HCT116 (cell line): ENCODE results near the gene CD59. TPM values are rescaled to one million over a fixed set of nuclear protein-coding genes. Genes with fewer than 3 reads are reported as not detected.
A peak's percentile ranks its signal among the peaks of the same experiment; 100 is the strongest.

Experiments used
- ATAC-seq: fragments of 200-7000 bp; cut with Tn5 transposase; 2 replicates; pipeline ENCODE4 v1.9.1; 2020; ENCODE audit warnings: mild to moderate bottlenecking, moderate library complexity
- BruUV-seq: library from RNA; stranded (reverse); fragments of 400-500 nt; replicated peaks from 2 replicates; lab custom pipeline; 2021; lab: Mats Ljungman, UMichigan
- CTCF ChIA-PET: fragments of 300-600 bp; sonication (Branson Sonifier 250); formaldehyde crosslinking; loops from one replicate; lab custom pipeline; 2021; ENCODE audit warnings: antibody characterized with exemption; lab: Charles Lee
- POLR2A ChIA-PET: fragments of 300-600, 350-600 bp; sonication (Branson Sonifier 250); formaldehyde crosslinking; loops from one replicate; lab custom pipeline; 2021; ENCODE audit warnings: antibody characterized with exemption; lab: Charles Lee
- RAD21 ChIA-PET, 2 experiments: fragments of 300-600 bp; sonication (Branson Sonifier 250); formaldehyde crosslinking; loops; one replicate each; lab custom pipeline; 2023; ENCODE audit warnings: low total read pairs in 2 of 2; ENCODE audit not compliant: uncharacterized antibody in 2 of 2, unreplicated experiment in 2 of 2, low non-redundant PET in 1 of 2; lab: Charles Lee
- DNase-seq: peaks from one replicate; pipeline ENCODE4 v3.0.0-alpha.2; 2010; ENCODE audit warnings: low read depth, low spot score
- H2AFZ ChIP-seq: fragments of 200-600 bp; shearing (Covaris generic), sonication (generic); 2 replicates; pipeline ENCODE4 v1.6.1; 2017; ENCODE audit warnings: low read depth, mixed run types, mixed read lengths, antibody characterized with exemption, low read length; ENCODE audit not compliant: poor library complexity, severe bottlenecking
- H3K27ac ChIP-seq: 2 replicates; pipeline ENCODE4 v1.5.1; 2012; ENCODE audit warnings: low read depth, low read length
- H3K27me3 ChIP-seq: fragments of 200-600 bp; sonication (generic); 2 replicates; pipeline ENCODE4 v1.6.1; 2016; ENCODE audit warnings: mixed run types, low read length, mixed read lengths; ENCODE audit not compliant: insufficient read depth
- H3K36me3 ChIP-seq, 2 experiments: fragments of 200-500 bp in 1 of 2; fragments of 200-600 bp in 1 of 2; sonication (Bioruptor generic) in 1 of 2; sonication (generic) in 1 of 2; 2 replicates each; pipeline versions ENCODE4 v1.5.1 to v1.6.1; 2014 to 2016; ENCODE audit warnings: low read length in 2 of 2, inconsistent platforms in 1 of 2, mixed read lengths in 1 of 2, mixed run types in 1 of 2; ENCODE audit not compliant: insufficient read depth in 2 of 2, control insufficient read depth in 1 of 2
- H3K4me1 ChIP-seq, 2 experiments: fragments of 200-600 bp in 1 of 2; sonication (generic) in 1 of 2; 2 replicates each; pipeline versions ENCODE4 v1.5.1 to v1.6.1; 2012 to 2017; ENCODE audit warnings: low read length in 2 of 2, inconsistent platforms in 1 of 2, mild to moderate bottlenecking in 1 of 2, mixed read lengths in 1 of 2, mixed run types in 1 of 2, moderate library complexity in 1 of 2; ENCODE audit not compliant: insufficient read depth in 2 of 2, control insufficient read depth in 1 of 2
- H3K4me2 ChIP-seq: fragments of 200-600 bp; sonication (generic); 2 replicates; pipeline ENCODE4 v1.6.1; 2017; ENCODE audit warnings: mixed run types, low read length, mixed read lengths
- H3K4me3 ChIP-seq, 2 experiments: fragments of 200-600 bp in 1 of 2; sonication (generic) in 1 of 2; replicated peaks in 1 of 2; 2 replicates each; pipeline ENCODE4 v1.5.1; 2011 to 2016; ENCODE audit warnings: low read length in 2 of 2, control low read depth in 1 of 2, low read depth in 1 of 2, mild to moderate bottlenecking in 1 of 2, mixed read lengths in 1 of 2, mixed run types in 1 of 2
- H3K79me2 ChIP-seq: fragments of 200-600 bp; sonication (generic); 2 replicates; pipeline ENCODE4 v1.6.1; 2017; ENCODE audit warnings: mild to moderate bottlenecking, mixed run types, low read length, moderate library complexity, mixed read lengths; ENCODE audit not compliant: insufficient read depth
- H3K9ac ChIP-seq: fragments of 200-600 bp; sonication (generic); 2 replicates; pipeline ENCODE4 v1.6.1; 2016; ENCODE audit warnings: low read length, mixed read lengths
- H3K9me2 ChIP-seq: fragments of 200-600 bp; sonication (generic), shearing (Covaris generic); 2 replicates; pipeline ENCODE4 v1.6.1; 2017; ENCODE audit warnings: mixed run types, mild to moderate bottlenecking, moderate library complexity; ENCODE audit not compliant: insufficient read depth
- H3K9me3 ChIP-seq, 2 experiments: fragments of 200-500 bp in 1 of 2; fragments of 200-600 bp in 1 of 2; sonication (Bioruptor generic) in 1 of 2; sonication (generic) in 1 of 2; 2 replicates each; pipeline ENCODE4 v1.6.1; 2014 to 2017; ENCODE audit warnings: low read length in 2 of 2, mixed read lengths in 2 of 2, inconsistent platforms in 1 of 2, low read depth in 1 of 2, mild to moderate bottlenecking in 1 of 2, mixed run types in 1 of 2, moderate library complexity in 1 of 2; ENCODE audit not compliant: control insufficient read depth in 1 of 2, insufficient read depth in 1 of 2
- H4K20me1 ChIP-seq: fragments of 200-600 bp; sonication (generic), shearing (Covaris generic); 2 replicates; pipeline ENCODE4 v1.6.1; 2017; ENCODE audit warnings: mixed run types, mild to moderate bottlenecking, moderate library complexity; ENCODE audit not compliant: insufficient read depth
- CBX3 ChIP-seq: IDR thresholded peaks from 2 replicates; pipeline ENCODE4 v1.6.1; 2012; ENCODE audit warnings: low read depth
- CEBPB ChIP-seq: IDR thresholded peaks from 2 replicates; pipeline ENCODE4 v1.6.1; 2012; ENCODE audit warnings: low read depth
- EGR1 ChIP-seq: IDR thresholded peaks from 2 replicates; pipeline ENCODE4 v1.6.1; 2012; ENCODE audit warnings: low read depth
- EZH2 ChIP-seq: fragments of 200-600 bp; sonication (generic); IDR thresholded peaks from 2 replicates; pipeline ENCODE4 v1.6.1; 2017; ENCODE audit warnings: antibody characterized with exemption, mixed run types
- FOSL1 ChIP-seq: IDR thresholded peaks from 2 replicates; pipeline ENCODE4 v1.6.1; 2012; ENCODE audit warnings: low read depth
- JUND ChIP-seq: IDR thresholded peaks from 2 replicates; pipeline ENCODE4 v1.6.1; 2012
- POLR2A ChIP-seq: IDR thresholded peaks from 2 replicates; pipeline ENCODE4 v1.7.0; 2011; ENCODE audit warnings: borderline replicate concordance; ENCODE audit not compliant: insufficient read depth, insufficient read length; ENCODE audit errors: extremely low read depth
- POLR2AphosphoS5 ChIP-seq: IDR thresholded peaks from 2 replicates; pipeline ENCODE4 v1.6.1; 2011; ENCODE audit warnings: mild to moderate bottlenecking, low read depth, low read length, moderate library complexity
- RAD21 ChIP-seq: IDR thresholded peaks from 2 replicates; pipeline ENCODE4 v1.6.1; 2012; ENCODE audit warnings: low read depth, mild to moderate bottlenecking
- SIN3A ChIP-seq: IDR thresholded peaks from 2 replicates; pipeline ENCODE4 v1.6.1; 2012; ENCODE audit warnings: low read depth
- SP1 ChIP-seq: IDR thresholded peaks from 2 replicates; pipeline ENCODE4 v1.6.1; 2012; ENCODE audit warnings: low read depth
- SRF ChIP-seq: IDR thresholded peaks from 2 replicates; pipeline ENCODE4 v1.6.1; 2012; ENCODE audit warnings: low read depth
- TCF7L2 ChIP-seq: IDR thresholded peaks from 2 replicates; pipeline ENCODE4 v1.7.0; 2011; ENCODE audit warnings: borderline replicate concordance, inconsistent platforms; ENCODE audit not compliant: insufficient read depth, insufficient read length; ENCODE audit errors: extremely low read depth
- YY1 ChIP-seq: IDR thresholded peaks from 2 replicates; pipeline ENCODE4 v1.6.1; 2011; ENCODE audit warnings: low read length, low read depth, moderate library complexity, mild to moderate bottlenecking; ENCODE audit not compliant: insufficient replicate concordance; ENCODE audit errors: extremely low read depth
- ZBTB33 ChIP-seq: IDR thresholded peaks from 2 replicates; pipeline ENCODE4 v1.6.1; 2011; ENCODE audit warnings: mild to moderate bottlenecking, low read length, moderate library complexity; ENCODE audit not compliant: insufficient replicate concordance; ENCODE audit errors: extremely low read depth
- ZNF274 ChIP-seq: fragments of 200-500 bp; sonication (Bioruptor generic); IDR thresholded peaks from 2 replicates; pipeline ENCODE4 v1.6.1; 2014; ENCODE audit warnings: mild to moderate bottlenecking, low read depth, low read length, inconsistent platforms
- intact Hi-C: fragments of 100-400 bp; cut with micrococcal nuclease; formaldehyde crosslinking; loops from 2 replicates; pipeline ENCODE4 v1.10.0; 2022
- total RNA-seq: library from RNA; stranded (reverse); gene quantifications from one replicate; pipeline ENCODE4 v1.2.1, GENCODE V29; 2021; ENCODE audit not compliant: unreplicated experiment
- TF ChIP-seq, protein P1 (sequence below): IDR thresholded peaks from 2 replicates; pipeline ENCODE4 v1.6.1; 2012; ENCODE audit warnings: low read depth
- TF ChIP-seq, protein P2 (sequence below): IDR thresholded peaks from 2 replicates; pipeline ENCODE4 v1.6.1; 2012

Gene CD59
- total RNA-seq, 1 experiment from 2014 or later: 122 TPM

DNA sequence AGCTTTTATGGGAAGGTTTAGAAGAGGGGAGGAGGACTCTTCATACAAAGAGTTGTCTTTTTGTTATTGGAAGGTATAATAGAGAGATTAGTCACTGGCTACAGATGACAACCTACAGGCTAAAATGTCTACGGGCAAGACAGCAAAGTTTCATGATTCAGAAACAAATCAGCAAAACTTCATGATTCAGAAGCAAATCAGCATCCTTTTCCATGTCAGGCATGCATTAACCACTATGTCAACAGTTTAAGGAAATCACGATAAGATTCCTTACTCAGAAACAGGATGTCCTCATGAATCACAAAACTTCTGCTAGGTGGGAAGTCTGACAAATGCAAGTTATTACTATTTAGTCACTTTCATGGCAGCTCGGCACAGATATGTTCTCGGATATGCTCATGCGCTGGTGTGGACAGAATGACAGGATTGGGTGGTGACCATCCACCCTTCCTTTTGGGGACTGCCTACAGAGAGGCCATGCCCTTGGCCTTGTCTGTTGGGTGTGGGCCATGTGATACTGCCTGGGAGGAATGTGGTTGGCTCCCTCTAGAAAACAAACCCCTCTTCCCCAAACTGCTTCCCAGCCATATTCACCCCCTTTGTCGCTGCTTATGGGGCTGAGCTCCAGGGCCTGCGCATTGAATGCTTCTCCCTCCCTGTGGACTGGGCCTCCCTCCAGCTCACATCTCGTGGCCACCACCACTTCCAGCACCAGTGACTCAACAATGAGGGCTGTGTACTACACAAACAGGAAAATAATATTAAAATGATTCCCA is 45.7 kb downstream of the CD59 start:
- no peak for TF ChIP-seq EZH2
- TF ChIP-seq POLR2AphosphoS5: peak; percentile 61
- TF ChIP-seq YY1: peak; percentile 6
- peak; percentile 91 for TF ChIP-seq SIN3A
- peak; percentile 94 for TF ChIP-seq FOSL1
- TF ChIP-seq, protein P1, sequence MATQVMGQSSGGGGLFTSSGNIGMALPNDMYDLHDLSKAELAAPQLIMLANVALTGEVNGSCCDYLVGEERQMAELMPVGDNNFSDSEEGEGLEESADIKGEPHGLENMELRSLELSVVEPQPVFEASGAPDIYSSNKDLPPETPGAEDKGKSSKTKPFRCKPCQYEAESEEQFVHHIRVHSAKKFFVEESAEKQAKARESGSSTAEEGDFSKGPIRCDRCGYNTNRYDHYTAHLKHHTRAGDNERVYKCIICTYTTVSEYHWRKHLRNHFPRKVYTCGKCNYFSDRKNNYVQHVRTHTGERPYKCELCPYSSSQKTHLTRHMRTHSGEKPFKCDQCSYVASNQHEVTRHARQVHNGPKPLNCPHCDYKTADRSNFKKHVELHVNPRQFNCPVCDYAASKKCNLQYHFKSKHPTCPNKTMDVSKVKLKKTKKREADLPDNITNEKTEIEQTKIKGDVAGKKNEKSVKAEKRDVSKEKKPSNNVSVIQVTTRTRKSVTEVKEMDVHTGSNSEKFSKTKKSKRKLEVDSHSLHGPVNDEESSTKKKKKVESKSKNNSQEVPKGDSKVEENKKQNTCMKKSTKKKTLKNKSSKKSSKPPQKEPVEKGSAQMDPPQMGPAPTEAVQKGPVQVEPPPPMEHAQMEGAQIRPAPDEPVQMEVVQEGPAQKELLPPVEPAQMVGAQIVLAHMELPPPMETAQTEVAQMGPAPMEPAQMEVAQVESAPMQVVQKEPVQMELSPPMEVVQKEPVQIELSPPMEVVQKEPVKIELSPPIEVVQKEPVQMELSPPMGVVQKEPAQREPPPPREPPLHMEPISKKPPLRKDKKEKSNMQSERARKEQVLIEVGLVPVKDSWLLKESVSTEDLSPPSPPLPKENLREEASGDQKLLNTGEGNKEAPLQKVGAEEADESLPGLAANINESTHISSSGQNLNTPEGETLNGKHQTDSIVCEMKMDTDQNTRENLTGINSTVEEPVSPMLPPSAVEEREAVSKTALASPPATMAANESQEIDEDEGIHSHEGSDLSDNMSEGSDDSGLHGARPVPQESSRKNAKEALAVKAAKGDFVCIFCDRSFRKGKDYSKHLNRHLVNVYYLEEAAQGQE: no peak
- peak; percentile 36; the same call in 1 of the 2 replicates for TF ChIP-seq EGR1
- no peak for TF ChIP-seq TCF7L2
- peak; percentile 93 for TF ChIP-seq JUND
- TF ChIP-seq CBX3: peak; percentile 78
- TF ChIP-seq ZBTB33: peak; percentile 32
- TF ChIP-seq CEBPB: peak; percentile 88
- peak; percentile 96 for TF ChIP-seq SP1
- no peak for TF ChIP-seq ZNF274
- TF ChIP-seq POLR2A: no peak
- peak; percentile 36; the same call in 1 of the 2 replicates for TF ChIP-seq RAD21
- TF ChIP-seq SRF: peak; percentile 87
- TF ChIP-seq, protein P2, sequence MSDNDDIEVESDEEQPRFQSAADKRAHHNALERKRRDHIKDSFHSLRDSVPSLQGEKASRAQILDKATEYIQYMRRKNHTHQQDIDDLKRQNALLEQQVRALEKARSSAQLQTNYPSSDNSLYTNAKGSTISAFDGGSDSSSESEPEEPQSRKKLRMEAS: peak; percentile 76
- peak overlapping the region; percentile 76 for H3K4me2 ChIP-seq
- peak overlapping the region; percentile 52 for H2AFZ ChIP-seq
- peak overlapping the region; percentile 57 for H3K9ac ChIP-seq
- BruUV-seq: no TSS peak
- peaks cover 42 to 77% of the 10 kb centered on the region in 2 experiments for H3K4me1 ChIP-seq
- H3K27me3 ChIP-seq: no peaks in the 10 kb centered on the region
- no peaks in the 10 kb centered on the region for H4K20me1 ChIP-seq
- no peaks in the 10 kb centered on the region for H3K9me2 ChIP-seq
- peak overlapping the region in 1 of 2 experiments; percentile 29; a peak in 1 of 4 replicates for H3K4me3 ChIP-seq
- no peaks in the 10 kb centered on the region for H3K9me3 ChIP-seq
- no peaks in the 10 kb centered on the region for H3K36me3 ChIP-seq
- peak overlapping the region; percentile 72 for H3K27ac ChIP-seq
- DNase-seq (peak; percentile 81), ATAC-seq (peak; percentile 60)
- POLR2A ChIA-PET: interaction anchor here (0.6 to 4.3 kb wide), 6 partner anchors 11 to 57 kb away, joined by 3 to 38 read pairs (median 3); partner anchors contain the start of genes C11orf91 and CD59
- intact Hi-C loops: loop anchor here (5.0 to 10.0 kb wide), 2 partner anchors 58 to 806 kb away; no protein-coding TSS in a partner anchor
- RAD21 ChIA-PET: interaction anchor here in 1 of 2 experiments (0.6 kb wide), 1 partner anchor 277 kb away, joined by 3 read pairs; no protein-coding TSS in a partner anchor
- CTCF ChIA-PET: interaction anchor here (0.6 to 8.4 kb wide), 9 partner anchors 26 to 525 kb away, joined by 3 to 57 read pairs (median 3); partner anchors contain the start of gene CD59
- no peaks in the 10 kb centered on the region for H3K79me2 ChIP-seq
